AML-193 (cell line): ENCODE measurements around the gene NELFA.

Source experiments
- DNase-seq, 2 experiments: peaks; one replicate each; lab custom pipeline; 2025; lab: John Stamatoyannopoulos, UW

The NELFA gene

DNA sequence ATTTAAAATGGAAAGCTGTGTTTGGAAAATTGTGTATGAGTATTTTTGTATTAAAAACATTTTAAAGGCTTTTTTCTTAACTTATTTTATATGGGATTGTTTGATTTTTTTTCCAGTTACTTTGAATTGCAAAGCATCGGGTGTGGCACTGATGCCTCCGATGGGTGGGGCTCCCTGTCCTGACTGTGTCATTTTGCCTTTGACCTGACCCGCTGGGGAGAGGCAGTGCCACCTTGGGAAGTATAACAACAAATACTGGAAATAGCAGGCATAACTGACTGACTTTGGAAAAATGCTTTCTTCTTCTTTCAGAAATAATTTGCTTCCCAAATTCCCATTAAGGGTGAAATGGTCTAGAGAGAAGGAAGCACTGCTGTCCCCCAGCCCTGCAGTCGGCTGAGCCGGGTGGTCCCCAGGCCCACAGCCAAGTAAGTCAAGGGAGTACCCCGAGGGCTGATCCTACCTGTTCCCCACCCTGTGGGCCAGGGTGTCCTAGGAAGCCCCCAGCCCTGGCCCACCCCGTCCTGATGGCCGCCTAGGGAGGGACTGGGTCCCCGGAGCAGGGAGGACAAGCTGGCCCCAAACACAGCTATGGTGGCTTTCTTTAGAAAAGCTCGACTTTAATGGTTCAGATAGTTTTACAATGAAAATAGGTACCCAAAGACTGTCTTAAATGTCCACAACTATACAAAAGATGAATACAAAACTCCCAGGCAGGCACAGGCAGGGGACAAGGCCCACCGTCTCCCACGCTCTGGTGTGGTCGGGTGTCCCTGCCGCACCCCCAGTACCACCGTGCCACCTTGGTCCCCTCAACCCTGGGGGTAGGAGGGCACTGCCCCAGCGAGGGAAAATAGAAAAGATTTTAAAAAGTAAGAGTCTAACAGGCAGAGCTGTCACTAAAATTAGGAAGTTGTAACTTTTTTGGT is 26.4 kb downstream of the NELFA start:
- DNase-seq = no peak

DNA sequence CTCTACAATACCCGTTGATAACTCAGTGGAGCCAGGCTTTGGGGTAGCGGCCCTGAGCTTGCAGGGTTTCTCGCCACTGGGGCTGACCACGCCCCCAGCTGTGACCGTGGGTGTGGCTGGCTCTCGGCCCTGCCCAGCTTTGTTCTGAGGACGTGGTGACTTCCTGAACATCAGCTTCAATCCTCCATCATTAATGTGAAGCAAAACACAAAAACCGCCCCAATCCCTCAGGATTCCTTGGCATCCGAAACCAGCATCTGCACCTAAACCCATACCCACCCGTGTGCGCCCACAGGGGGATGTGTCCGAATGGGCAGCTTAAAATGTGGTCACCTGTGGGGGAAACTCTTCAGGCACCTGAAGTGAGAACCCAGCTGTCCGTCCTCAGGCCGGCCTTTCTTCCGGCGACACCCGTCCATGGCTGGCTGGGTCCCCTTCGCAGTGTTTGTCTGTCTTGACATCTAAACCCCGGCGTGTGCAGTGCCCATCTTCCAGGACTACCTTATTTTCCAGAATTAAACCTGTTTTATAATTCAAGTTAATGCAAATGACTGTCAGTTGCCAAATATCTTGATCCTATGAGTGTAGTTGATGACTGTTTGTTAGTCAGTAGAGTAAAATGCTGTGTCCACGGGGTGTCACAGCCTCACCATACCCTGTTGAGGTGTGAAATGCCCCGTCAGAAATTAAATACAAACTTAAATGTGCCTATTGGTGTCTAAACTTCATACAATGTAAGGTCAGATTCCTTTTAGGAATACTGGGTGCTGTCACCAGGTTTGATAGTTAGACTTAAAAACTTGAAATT is 27.3 kb downstream of the NELFA start:
- no peak for DNase-seq

DNA sequence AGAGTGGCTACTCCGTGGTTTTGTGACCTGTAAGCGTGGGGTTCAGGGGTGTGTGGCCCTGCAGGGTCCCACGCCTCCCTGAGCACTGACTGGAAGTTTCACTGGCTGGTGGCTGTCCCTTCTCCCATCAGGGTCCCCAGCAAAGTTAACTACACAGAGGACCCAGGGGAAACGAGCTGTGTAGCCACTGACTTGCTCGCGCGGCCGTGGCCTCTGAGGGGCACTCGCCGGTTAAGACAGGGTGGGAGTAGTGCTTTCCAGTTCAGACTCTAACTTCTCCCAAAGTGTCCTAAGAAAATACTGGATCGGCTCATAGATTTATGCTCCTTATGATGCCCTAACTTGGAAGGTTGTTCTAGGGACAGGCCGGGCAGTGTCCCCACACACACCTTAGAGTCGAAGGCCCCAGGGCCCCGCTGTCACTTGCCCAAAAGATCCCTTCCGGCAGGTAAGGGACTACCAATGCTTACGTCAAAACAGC is 28.2 kb downstream of the NELFA start:
- no peak for DNase-seq

DNA sequence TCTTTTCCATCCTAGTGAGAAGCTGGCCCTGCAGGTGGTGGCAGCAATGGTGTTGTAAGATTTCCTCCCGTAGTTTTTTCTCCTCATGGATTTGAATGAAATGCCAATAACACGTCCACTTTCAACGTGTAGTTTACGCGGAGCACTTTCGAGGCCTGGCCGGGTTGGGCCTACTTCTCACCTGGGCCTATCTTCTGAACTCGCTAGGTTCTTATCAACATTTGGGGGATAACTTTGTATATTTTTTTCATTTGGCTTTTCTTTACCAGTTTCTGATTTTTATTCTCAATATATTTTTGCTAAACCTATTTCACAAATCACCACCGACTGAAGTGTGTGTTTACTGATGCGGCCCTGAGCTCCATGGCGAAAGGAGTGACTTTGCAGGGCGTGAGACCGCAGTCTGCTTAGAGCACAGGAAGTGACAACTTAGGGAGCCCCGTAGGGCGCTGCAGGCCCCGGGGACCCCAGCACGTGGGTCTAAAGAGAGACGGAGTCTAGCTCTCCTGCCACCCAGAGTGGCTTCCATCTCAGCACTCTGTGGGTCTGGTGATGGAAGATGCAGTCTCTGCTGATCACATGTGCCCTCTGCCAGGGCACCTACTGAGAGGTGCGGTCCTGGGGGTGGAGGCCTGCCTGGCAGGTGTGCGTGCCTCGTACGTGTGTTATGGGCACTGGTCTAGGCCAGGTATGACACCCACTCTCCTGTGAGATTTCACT is 29.1 kb downstream of the NELFA start:
- DNase-seq = no peak

DNA sequence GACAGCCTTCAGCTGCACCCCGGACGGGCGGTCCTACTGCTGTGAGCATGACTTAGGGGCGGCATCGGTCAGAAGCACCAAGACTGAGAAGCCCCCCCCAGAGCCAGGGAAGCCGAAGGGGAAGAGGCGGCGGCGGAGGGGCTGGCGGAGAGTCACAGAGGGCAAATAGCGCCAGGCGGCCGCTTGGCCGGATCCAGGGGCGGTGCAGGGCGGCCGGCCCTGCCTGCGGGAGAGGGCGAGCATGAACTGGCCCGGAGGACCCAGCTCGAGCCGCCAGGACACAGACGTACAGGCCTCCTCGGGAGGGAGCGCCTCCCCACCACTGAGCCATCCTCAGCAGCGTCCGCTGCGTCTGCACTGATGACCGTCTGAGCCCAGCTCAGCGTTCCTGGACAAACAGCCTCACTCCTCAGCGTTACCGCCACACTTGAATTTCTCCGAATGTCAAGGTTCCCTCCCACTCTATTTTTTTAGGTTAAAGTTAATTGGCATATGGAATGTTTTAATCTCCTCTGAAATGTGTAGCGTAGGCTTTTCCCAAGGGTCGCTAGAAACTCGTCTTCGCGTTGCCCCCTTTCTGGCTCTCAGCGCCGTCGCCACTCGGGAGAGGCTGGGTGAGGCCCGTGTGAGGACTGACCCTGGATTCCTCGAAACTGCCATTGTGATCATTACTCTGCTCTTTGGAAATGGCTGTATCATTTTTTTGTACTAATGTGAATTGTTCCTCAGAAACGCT is 29.9 kb downstream of the NELFA start:
- no peak for DNase-seq

DNA sequence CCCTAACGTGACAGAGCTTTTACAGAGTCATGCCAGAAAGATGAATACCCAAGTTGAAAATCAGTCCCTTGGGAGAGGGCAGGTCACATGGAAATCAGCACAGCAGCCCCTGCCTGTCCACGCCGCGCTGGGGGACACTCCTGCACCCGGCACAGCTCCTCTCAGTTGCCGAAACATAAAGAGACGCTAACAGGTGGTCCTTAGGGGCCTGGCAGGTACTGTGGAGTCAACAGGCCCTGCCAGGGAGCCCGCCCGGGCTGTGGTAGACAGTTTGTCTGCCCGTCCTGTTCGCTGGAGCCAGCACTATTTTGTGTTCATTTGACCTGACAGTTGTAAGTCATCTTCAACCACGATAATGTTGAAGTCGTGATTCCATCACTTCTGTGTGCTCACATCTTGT is 30.5 kb downstream of the NELFA start:
- no peak for DNase-seq

DNA sequence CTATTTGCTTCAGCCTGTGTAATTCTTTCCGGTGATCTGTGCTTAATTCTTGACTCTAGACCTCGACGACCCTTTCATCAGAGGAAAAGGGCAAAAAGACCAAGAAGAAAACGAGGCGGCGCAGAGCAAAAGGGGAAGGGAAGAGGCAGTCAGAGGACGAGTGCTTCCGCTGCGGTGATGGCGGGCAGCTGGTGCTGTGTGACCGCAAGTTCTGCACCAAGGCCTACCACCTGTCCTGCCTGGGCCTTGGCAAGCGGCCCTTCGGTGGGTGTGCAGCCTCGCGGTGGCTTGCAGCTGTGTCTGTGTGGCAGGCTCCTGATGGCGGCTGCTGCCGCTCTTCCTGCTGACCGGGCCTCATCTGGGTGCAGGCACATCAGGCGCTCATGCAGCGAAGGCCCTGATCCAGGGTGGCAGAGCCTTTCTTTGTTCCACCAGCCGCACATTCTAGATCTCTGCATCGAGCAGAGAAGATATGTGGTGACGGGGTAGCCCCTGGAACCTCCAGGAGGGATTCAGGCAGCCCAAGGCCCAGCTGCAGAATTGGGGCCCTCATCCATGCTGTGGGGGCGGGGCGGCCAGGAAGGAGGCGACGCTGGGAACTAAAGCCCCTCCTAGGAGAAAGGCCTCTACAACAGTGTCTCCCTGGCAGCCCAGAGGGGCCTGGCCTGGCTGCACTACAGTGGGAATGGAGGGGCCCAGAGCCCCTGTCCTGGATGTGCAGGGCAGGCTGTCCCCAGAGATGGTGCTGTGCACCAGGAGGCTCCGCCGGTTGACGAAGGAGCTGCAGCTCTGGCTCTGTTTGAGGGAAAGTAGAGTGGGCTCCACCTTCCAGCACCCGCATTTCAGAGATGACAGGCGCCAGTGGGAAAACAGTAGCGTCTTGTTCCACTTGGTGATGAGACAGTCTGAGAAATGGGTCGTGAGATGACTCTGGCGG is 32.1 kb downstream of the NELFA start:
- DNase-seq = no peak

DNA sequence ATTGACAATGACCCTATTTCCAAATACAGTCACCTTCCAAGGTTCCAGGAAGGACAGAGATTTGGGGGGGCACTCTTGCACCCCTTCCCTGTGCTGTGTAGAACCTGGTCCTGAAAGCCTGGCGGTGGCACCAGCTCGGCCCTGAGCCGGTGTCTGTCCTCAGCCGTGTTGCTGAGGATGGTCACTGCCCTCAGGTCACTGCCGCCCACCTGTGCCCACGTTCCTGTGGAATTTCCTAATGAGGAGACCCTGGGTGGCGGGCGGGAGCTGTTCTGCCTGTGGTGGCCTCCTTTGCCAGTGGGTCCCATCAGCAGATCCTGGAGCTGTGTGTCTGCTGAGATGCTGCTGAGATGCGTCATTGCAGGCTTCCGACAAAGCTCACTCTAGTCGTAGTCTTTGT is 32.9 kb downstream of the NELFA start:
- DNase-seq = no peak

DNA sequence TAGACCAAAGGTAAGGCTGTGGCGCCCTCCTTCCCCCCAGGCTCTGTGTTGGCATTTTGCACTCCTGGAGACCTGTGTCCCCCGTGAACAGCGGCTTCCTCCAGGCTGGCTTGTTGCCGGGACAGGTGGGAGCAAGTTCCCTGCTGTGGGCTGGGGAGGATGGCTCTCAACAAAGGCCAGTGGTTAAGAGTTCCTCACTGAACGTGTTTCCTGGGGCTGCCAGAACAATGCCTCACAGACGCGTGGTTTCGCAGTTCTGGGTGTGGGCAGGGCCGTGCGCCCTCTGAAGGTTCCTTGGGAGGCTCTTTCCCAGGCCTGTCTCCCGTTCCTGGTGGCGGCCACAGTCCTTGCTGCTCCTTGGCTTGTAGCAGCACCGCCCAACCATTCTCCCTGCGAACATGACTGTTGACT is 33.4 kb downstream of the NELFA start:
- DNase-seq = no peak

DNA sequence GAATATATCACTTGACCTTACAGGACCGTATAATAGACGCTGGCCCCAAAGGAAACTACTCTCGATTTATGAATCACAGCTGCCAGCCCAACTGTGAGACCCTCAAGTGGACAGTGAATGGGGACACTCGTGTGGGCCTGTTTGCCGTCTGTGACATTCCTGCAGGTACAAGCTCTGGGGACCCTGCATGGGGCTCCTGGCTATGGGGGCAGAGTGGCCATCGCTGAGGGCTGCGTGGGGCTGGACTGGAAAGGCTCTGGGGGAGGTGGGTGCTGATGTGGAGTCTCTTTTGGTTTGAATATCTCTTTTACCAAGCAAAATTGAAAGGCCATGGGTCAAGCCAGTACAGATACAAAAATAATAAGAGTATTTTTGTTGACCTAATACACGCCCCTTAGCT is 33.9 kb downstream of the NELFA start:
- no peak for DNase-seq

DNA sequence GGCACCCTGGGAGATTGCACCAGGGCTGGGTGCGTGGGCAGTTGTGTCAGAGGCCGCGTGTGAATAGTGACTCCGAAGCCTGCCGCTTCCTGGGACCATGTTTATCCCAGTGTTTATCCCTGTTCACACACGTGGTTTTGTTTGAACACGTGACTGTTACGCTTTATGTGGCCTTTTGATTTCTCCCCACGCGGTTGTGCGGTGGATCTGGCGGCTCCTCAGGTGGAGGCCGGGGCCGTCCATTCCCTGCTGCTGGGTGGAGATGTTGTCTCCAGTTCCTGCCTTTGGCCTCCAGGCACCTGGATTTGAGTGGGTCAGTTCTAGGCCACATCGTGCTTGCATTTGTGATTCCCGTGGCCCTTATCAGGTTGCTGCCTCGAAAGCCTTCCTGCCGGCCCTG is 35.1 kb downstream of the NELFA start:
- DNase-seq = no peak

DNA sequence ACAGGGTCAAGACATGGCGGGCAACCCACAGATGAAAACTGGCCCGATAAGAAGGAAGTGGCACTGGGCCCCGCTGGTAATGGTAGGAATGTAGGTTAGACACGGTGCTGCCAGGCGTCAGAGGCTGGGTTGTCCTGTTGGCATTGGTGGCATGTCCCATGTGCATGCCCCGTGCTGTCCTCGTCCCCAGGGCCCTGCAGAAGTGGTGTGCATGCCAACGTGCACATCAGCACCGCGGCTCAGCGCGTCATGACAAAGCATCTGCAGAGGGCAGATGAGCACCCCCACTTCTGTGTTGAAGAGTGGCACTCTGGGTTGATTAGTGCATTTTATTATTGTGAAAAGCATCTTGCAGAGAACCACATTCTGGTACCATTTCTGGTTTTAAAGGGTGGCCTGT is 35.6 kb downstream of the NELFA start:
- no peak for DNase-seq

DNA sequence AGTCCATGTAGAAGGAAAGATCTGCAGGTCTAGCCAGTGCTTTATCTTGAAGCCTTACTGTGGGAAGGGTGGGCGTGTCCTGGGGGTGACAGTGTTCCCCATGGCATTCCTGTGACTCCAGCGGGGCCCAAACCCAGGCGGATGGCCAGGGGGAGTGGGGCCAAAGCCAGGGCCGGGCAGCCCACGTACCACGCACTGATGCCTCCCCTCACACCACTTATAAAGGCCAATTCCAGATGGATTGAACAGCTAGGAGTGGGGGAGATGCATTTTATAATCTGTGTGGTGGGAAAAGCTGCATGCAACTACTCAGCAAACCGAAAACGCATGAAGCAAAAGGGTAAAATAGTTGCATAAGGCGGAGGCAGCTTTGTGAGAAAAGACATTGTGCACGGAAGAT is 36.4 kb downstream of the NELFA start:
- no peak for DNase-seq

DNA sequence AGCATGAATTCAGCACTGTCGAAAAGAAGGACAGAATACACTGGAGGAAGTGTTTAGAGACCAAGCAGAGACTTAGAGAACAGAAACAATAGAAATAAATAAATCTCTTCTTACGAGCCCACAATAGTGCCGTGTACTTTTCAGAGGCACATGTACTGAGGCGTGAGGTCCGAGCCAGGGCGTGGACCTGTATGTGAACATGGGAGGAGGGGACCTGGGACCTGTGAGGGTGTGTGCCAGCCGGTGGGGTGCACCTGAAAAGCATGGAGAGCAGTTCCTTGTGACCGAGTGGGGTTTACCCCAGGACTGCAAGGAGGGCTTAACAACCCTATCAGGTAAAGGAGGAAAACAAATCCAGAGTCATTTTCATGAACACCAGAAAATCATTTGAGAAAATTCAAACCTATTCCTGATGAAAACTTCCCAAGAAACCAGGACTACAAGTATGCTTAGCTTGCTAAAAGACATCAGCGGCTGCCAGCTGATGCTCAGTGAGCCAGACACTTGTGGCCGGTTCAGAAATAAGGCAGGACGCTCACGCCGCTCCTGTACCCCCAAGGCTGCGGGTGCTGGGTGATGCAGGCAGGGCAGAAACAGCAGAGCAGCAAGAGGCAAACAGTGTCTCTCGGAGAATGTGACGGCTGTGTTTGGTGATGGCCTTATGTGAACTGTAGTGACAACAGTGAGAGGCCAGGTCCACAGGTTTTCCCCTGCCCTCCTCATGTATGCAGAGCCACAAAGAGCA is 37.1 kb downstream of the NELFA start:
- DNase-seq = no peak

DNA sequence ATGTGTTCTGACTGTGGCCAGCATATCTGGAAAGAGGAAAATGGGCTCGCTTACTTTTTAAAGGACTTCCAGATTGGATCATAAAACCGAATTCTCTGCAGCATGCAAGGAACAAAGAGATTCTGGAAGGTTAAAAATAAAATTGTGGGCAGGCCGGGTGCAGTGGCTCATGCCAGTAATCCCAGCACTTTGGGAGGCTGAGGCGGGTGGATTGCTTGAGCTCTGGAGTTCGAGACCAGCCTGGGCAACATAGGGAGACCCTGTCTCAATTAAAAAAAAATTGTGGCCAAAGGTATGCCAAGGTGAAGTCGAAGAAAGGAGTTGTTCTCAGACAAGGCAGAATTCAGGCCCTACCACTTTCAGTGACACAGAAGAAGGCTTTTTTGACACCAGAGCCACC is 37.8 kb downstream of the NELFA start:
- no peak for DNase-seq

DNA sequence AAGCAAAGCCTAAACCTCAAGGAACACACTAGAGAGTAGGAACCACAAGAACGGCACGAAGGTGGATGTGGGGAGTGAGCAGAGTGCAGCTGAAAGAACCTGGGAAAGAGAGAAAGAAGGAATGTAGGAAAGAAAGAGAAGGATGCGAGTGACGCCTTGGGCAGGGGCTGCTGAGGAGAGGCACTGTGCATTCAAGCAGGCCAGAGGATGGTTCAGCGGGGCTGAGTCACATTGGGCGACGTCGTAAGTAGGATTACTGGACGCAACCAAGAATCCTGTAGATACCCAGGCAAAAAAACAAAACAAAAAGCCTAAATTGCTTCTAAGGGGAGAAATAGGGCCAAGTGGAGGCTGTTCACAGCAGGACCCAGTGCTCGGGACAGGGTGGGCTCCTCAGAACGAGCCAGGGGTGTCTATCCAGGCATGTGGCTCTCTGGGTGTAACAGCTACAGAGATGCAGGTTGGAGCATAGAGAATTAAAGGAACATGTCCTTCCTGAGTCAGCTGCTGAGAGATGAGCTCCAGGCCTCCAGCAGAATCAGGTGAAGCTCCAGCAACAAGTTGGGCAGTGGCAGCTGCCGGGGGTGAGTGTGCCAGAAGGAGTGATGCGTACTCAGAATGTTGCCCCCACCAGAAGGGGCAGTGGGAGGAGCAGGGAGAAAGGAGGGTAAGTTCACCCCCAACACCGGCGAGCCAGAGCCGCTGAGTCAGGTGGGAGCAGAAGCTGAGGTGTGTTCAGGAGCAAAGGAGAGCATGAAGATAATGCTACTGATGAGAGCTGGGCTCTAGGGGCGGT is 38.6 kb downstream of the NELFA start:
- DNase-seq = no peak

DNA sequence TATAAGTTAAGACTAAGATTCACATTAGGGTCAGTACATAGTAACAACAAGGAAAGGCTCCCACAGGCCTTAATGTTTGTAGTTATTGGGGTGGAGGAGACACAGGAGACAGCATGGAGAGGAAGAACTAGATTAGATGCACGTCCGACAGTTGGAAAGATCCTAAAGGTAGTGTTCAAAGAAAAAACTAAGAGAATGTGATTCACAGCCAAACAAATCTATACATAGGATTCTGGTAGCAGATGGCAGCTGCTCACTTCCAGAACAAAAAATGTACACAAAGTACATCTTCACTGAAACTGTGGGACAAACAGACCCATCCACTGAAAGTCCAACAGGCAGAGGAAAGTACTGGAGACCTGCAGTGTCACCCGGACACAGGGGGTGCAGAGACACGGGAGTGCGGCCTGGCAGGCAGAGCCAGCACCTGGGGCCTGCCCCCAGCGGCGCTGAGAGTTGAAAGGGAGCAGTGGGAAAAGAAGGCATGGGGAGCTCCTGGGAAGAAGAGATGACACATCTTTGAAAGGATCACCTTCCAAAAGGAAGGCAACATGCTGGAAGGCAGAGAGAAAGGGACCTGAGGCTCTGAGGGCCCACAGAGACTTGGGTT is 40.0 kb downstream of the NELFA start:
- no peak for DNase-seq

DNA sequence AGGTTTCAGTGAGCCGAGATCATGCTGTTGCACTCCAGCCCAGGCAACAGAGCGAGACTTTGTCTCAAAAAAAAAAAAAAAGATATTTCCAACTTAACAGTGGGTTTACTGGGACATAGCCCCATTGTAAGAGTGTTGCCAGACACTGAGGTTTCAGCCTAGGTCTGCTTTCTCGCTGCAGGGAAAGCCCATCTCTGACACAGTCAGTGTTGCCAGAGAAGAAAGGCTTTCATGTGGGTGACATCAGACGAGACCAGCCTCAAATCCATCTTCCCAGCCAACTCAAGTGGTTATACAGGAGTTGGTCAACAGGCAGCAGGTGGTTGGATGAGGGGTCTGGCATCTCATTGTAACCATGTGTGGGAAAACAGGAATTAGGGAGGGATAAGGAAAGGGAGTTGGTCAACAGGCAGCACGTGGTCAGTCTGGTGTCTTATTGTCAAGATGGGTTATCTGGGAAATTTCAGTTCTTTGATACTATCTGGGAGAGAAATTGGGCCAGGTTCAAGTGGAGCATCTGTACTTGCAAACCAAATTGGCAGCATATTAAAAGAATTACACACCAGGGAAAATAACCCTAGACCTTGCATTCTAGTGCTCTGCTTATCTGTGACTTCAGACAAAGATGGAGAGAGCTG is 41.1 kb downstream of the NELFA start:
- DNase-seq = no peak
